K562 (cell line): ENCODE results near the gene DNER. TPM values are rescaled to one million over a fixed set of nuclear protein-coding genes. Genes with fewer than 3 reads are reported as not detected.

Experiments
- ATAC-seq: fragments of 200-7000 bp; cut with Tn5 transposase; 3 replicates; pipeline ENCODE4 v1.9.1; 2020; ENCODE audit warnings: moderate library complexity
- BruUV-seq: library from RNA; stranded (reverse); fragments of 400-500 nt; replicated peaks from 2 replicates; lab custom pipeline; 2021; lab: Mats Ljungman, UMichigan
- CTCF ChIA-PET: fragments of 300-600 bp; formaldehyde crosslinking; extraction: SDS; loops from one replicate; lab custom pipeline; 2021; ENCODE audit warnings: low intra/inter-chr PET ratio; lab: Yijun Ruan, JAX
- POLR2A ChIA-PET: fragments of 300-600, 350-650 bp; sonication (Branson Sonifier 250); formaldehyde crosslinking; extraction: SDS; loops from one replicate; lab custom pipeline; 2021; ENCODE audit warnings: antibody characterized with exemption, inconsistent platforms; lab: Yijun Ruan, JAX
- DNase-seq, 4 experiments: peaks; one replicate each; pipeline versions ENCODE4 v3.0.0 to v3.0.0-alpha.2; 2011 to 2018; ENCODE audit warnings: low spot score in 3 of 4, mixed read lengths in 3 of 4; ENCODE audit errors: extremely low read depth in 1 of 4
- FAIRE-seq: peaks from 2 replicates; lab custom pipeline; 2011; peaks lifted over from hg19 to GRCh38; lab: Jason Lieb, UNC
- H2AFZ ChIP-seq: 2 replicates; pipeline ENCODE4 v1.6.0; 2011; ENCODE audit warnings: low read depth, low read length, control low read depth, inconsistent platforms
- H3K27ac ChIP-seq: fragments of 200-600 bp; 3 replicates; pipeline ENCODE4 v1.8.0; 2011; ENCODE audit warnings: low read depth, mild to moderate bottlenecking, control low read depth, inconsistent platforms, low read length, moderate library complexity, mixed read lengths; ENCODE audit errors: extremely low read depth
- H3K27me3 ChIP-seq, 2 experiments: fragments of 300-600 bp in 1 of 2; 2 replicates in 1 of 2; 3 replicates in 1 of 2; pipeline versions ENCODE4 v1.6.0 to v1.8.0; 2011; ENCODE audit warnings: inconsistent platforms in 2 of 2, low read length in 2 of 2, mild to moderate bottlenecking in 1 of 2, mixed read lengths in 1 of 2, moderate library complexity in 1 of 2; ENCODE audit not compliant: control insufficient read depth in 2 of 2, insufficient read depth in 2 of 2
- H3K36me3 ChIP-seq: fragments of 300-600 bp; 3 replicates; pipeline ENCODE4 v1.8.0; 2011; ENCODE audit warnings: mild to moderate bottlenecking, low read length, inconsistent platforms; ENCODE audit not compliant: control insufficient read depth, insufficient read depth
- H3K4me1 ChIP-seq, 2 experiments: fragments of 200-600 bp in 1 of 2; replicated peaks in 1 of 2; 2 replicates in 1 of 2; 3 replicates in 1 of 2; pipeline versions ENCODE4 v1.5.1 to v1.8.0; 2011; ENCODE audit warnings: inconsistent platforms in 2 of 2, low read length in 2 of 2, mild to moderate bottlenecking in 1 of 2, mixed read lengths in 1 of 2, moderate library complexity in 1 of 2; ENCODE audit not compliant: control insufficient read depth in 2 of 2, insufficient read depth in 2 of 2
- H3K4me2 ChIP-seq: 2 replicates; pipeline ENCODE4 v1.6.1; 2011; ENCODE audit warnings: low read length, control low read depth, inconsistent platforms, mixed read lengths; ENCODE audit not compliant: insufficient read depth
- H3K4me3 ChIP-seq: fragments of 200-600 bp; sonication (generic), shearing (Covaris generic); 2 replicates; pipeline ENCODE4 v1.5.1; 2016; ENCODE audit warnings: control low read depth, inconsistent platforms
- H3K79me2 ChIP-seq: fragments of 200-600 bp; 3 replicates; pipeline ENCODE4 v1.8.0; 2011; ENCODE audit warnings: low read length, inconsistent platforms; ENCODE audit not compliant: control insufficient read depth, insufficient read depth
- H3K9ac ChIP-seq, 2 experiments: 2 replicates each; pipeline versions ENCODE4 v1.6.0 to v1.6.1; 2011; ENCODE audit warnings: low read depth in 2 of 2, low read length in 2 of 2, control low read depth in 1 of 2, inconsistent platforms in 1 of 2, mild to moderate bottlenecking in 1 of 2, mixed read lengths in 1 of 2; ENCODE audit not compliant: insufficient read depth in 1 of 2
- H3K9me1 ChIP-seq: one replicate; pipeline ENCODE4 v1.6.0; 2011; ENCODE audit warnings: inconsistent platforms, mild to moderate bottlenecking, low read length, moderate library complexity; ENCODE audit not compliant: control insufficient read depth, insufficient read depth
- H3K9me3 ChIP-seq: replicated peaks from 2 replicates; pipeline ENCODE4 v1.5.1; 2011; ENCODE audit warnings: low read depth, low read length, inconsistent platforms; ENCODE audit not compliant: control insufficient read depth, insufficient read depth
- H4K20me1 ChIP-seq: replicated peaks from 2 replicates; pipeline ENCODE4 v1.6.1; 2011; ENCODE audit warnings: low read length, inconsistent platforms, mixed read lengths; ENCODE audit not compliant: control insufficient read depth, insufficient read depth
- CBFA2T2 ChIP-seq: fragments of 450-650 bp; conservative IDR thresholded peaks from 2 replicates; pipeline ENCODE4 v1.6.1; 2017; ENCODE audit warnings: mild to moderate bottlenecking
- MYBL2 ChIP-seq, 2 experiments: fragments of 450-650 bp in 1 of 2; sonication (generic) in 1 of 2; formaldehyde crosslinking in 1 of 2; IDR thresholded peaks; 2 replicates each; pipeline versions ENCODE4 v1.6.1 to v1.8.1; 2017 to 2022; ENCODE audit warnings: borderline replicate concordance in 1 of 2, inconsistent platforms in 1 of 2, low read depth in 1 of 2, mild to moderate bottlenecking in 1 of 2, missing genetic modification reagents in 1 of 2, moderate library complexity in 1 of 2
- POU5F1 ChIP-seq: fragments of 150-350 bp; IDR thresholded peaks from 2 replicates; pipeline ENCODE4 v1.6.1; 2014; ENCODE audit warnings: borderline replicate concordance, low read length, low read depth, mild to moderate bottlenecking; ENCODE audit not compliant: partially characterized antibody
- ZBTB40 ChIP-seq, 2 experiments: fragments of 450-650 bp in 1 of 2; sonication (generic) in 1 of 2; formaldehyde crosslinking in 1 of 2; IDR thresholded peaks; 2 replicates each; pipeline versions ENCODE4 v1.7.1 to v1.9.0; 2016 to 2022; ENCODE audit warnings: inconsistent platforms in 1 of 2, mild to moderate bottlenecking in 1 of 2, missing genetic modification reagents in 1 of 2
- WGBS: fragments of 100-300 bp; shearing (Covaris generic); methylation state at CpG from one replicate; pipeline ENCODE4 v1.1.6; 2016; ENCODE audit warnings: low coverage, mixed read lengths; ENCODE audit not compliant: insufficient coverage; ENCODE audit errors: missing lambda C conversion rate; 5-methylcytosine and 5-hydroxymethylcytosine counted together
- in situ Hi-C: fragments of 300-500 bp; cut with MboI; formaldehyde crosslinking; loops from 4 replicates; pipeline ENCODE4 v1.15.0; 2018; ENCODE audit warnings: inconsistent platforms, mixed read lengths
- intact Hi-C: fragments of 100-400 bp; cut with micrococcal nuclease; formaldehyde crosslinking; loops from 2 replicates; pipeline ENCODE4 v1.14.2; 2022
- polyA plus RNA-seq, 8 experiments: library from polyadenylated mRNA; depleted of rRNA in 4 of 8; stranded (reverse) in 5 of 8; unstranded in 3 of 8; fragments of >200 nt; fragmentation: Nextera tagmentation in 2 of 8; fragmentation: Illumina TruSeq in 1 of 8; extraction: Ambion mirVana in 2 of 8; extraction: Trizol in 1 of 8; gene quantifications; 2 replicates each; pipeline versions ENCODE4 v1.2.1 to v1.2.3, GENCODE V29; 2011 to 2014; ENCODE audit warnings: inconsistent platforms in 1 of 8, missing spikeins in 1 of 8
- total RNA-seq, 7 experiments: library from RNA; depleted of rRNA in 6 of 7; stranded (reverse); fragments of >200 nt in 6 of 7; fragmentation: Illumina TruSeq in 2 of 7; extraction: Trizol in 2 of 7; gene quantifications; 2 replicates each; pipeline versions ENCODE4 v1.2.1 to v1.2.3, GENCODE V29; 2011 to 2021; ENCODE audit warnings: low replicate concordance in 1 of 7
- TF ChIP-seq, protein P1 (sequence below): fragments of 450-650 bp; formaldehyde crosslinking; IDR thresholded peaks from 2 replicates; pipeline ENCODE4 v1.4.0; 2022; ENCODE audit warnings: missing genetic modification characterization
- TF ChIP-seq, protein P2 (sequence below): fragments of 450-650 bp; IDR thresholded peaks from 2 replicates; pipeline ENCODE4 v1.7.1; 2018; ENCODE audit warnings: mild to moderate bottlenecking, low read depth; ENCODE audit not compliant: partially characterized antibody

Gene DNER
- total and polyA plus RNA-seq, 9 of the 15 experiments (the other 6 are each of a cell fraction or from before 2014, with no cell fraction given) = not detected

GRCh38 chr2:229422063-229422462, 292.3 kb downstream of the DNER start:
- no peaks in the 10 kb centered on the region for H3K9me3 ChIP-seq
- H3K9me1 ChIP-seq = no peaks in the 10 kb centered on the region
- BruUV-seq = no TSS peak
- H4K20me1 ChIP-seq = no peaks in the 10 kb centered on the region
- no peak for DNase-seq
- CTCF ChIA-PET = no interaction called here
- no peaks in the 10 kb centered on the region for H3K4me1 ChIP-seq
- no peak overlapping the region for H3K9ac ChIP-seq
- no peak overlapping the region for H3K4me3 ChIP-seq
- H3K36me3 ChIP-seq = no peaks in the 10 kb centered on the region
- POLR2A ChIA-PET = no interaction called here
- H3K27me3 ChIP-seq = no peaks in the 10 kb centered on the region
- intact Hi-C loops = no loop called here
- H3K79me2 ChIP-seq = no peaks in the 10 kb centered on the region
- H3K4me2 ChIP-seq = no peak overlapping the region
- no peak overlapping the region for H2AFZ ChIP-seq
- ATAC-seq = no peak
- FAIRE-seq = no peak
- TF ChIP-seq ZBTB40 (IDR thresholded peaks at IDR 0.05) (no peak), ZBTB40 (CRISPR knock-in tag; IDR thresholded peaks at IDR 0.05) (no peak), MYBL2 (IDR thresholded peaks at IDR 0.05; ENCODE audit: low read depth) (no peak), MYBL2 (CRISPR knock-in tag; IDR thresholded peaks at IDR 0.05; ENCODE audit: borderline replicate concordance) (no peak), CBFA2T2 (no peak), POU5F1 (no peak)
- TF ChIP-seq, protein P1, sequence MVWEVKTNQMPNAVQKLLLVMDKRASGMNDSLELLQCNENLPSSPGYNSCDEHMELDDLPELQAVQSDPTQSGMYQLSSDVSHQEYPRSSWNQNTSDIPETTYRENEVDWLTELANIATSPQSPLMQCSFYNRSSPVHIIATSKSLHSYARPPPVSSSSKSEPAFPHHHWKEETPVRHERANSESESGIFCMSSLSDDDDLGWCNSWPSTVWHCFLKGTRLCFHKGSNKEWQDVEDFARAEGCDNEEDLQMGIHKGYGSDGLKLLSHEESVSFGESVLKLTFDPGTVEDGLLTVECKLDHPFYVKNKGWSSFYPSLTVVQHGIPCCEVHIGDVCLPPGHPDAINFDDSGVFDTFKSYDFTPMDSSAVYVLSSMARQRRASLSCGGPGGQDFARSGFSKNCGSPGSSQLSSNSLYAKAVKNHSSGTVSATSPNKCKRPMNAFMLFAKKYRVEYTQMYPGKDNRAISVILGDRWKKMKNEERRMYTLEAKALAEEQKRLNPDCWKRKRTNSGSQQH (CRISPR knock-in tag) = no peak
- TF ChIP-seq, protein P2, sequence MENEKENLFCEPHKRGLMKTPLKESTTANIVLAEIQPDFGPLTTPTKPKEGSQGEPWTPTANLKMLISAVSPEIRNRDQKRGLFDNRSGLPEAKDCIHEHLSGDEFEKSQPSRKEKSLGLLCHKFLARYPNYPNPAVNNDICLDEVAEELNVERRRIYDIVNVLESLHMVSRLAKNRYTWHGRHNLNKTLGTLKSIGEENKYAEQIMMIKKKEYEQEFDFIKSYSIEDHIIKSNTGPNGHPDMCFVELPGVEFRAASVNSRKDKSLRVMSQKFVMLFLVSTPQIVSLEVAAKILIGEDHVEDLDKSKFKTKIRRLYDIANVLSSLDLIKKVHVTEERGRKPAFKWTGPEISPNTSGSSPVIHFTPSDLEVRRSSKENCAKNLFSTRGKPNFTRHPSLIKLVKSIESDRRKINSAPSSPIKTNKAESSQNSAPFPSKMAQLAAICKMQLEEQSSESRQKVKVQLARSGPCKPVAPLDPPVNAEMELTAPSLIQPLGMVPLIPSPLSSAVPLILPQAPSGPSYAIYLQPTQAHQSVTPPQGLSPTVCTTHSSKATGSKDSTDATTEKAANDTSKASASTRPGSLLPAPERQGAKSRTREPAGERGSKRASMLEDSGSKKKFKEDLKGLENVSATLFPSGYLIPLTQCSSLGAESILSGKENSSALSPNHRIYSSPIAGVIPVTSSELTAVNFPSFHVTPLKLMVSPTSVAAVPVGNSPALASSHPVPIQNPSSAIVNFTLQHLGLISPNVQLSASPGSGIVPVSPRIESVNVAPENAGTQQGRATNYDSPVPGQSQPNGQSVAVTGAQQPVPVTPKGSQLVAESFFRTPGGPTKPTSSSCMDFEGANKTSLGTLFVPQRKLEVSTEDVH = no peak
- no peak overlapping the region for H3K27ac ChIP-seq
- WGBS = 0% methylated on average over 6 of the region's 6 CpGs
- in situ Hi-C loops = no loop called here
